T follicular helper cell (primary cell): ENCODE measurements around the gene BPTF.
"Not testable (repeated sequence)": the region's sequence is repeated elsewhere in the genome, so short reads cannot be mapped to it uniquely, and the experiment has no call there.

Experiments used
- DNase-seq: peaks from one replicate; pipeline ENCODE4 v3.0.0-alpha.2; 2020; ENCODE audit warnings: low read depth

Gene BPTF

GRCh38 chr17:67834634-67835033 is 9.3 kb downstream of the BPTF start:
- DNase-seq = no peak

GRCh38 chr17:67836205-67836987 is 11.1 kb downstream of the BPTF start:
- no peak for DNase-seq

- DNase-seq = no peak
Measured at GRCh38 chr17:67837965-67838364, 12.7 kb downstream of the BPTF start.

- no peak for DNase-seq
Measured at GRCh38 chr17:67838538-67838937, 13.2 kb downstream of the BPTF start.

GRCh38 chr17:67841992-67842391 is 16.7 kb downstream of the BPTF start:
- no peak for DNase-seq

GRCh38 chr17:67842648-67843047 is 17.3 kb downstream of the BPTF start:
- no peak for DNase-seq

GRCh38 chr17:67845374-67845773 is 20.1 kb downstream of the BPTF start:
- DNase-seq = no peak

- not testable (repeated sequence) for DNase-seq
Measured at GRCh38 chr17:67848189-67848588, 22.9 kb downstream of the BPTF start.

- not testable (repeated sequence) for DNase-seq
Measured at GRCh38 chr17:67848846-67849245, 23.5 kb downstream of the BPTF start.

GRCh38 chr17:67850991-67851631 is 25.8 kb downstream of the BPTF start:
- DNase-seq = no peak

- no peak for DNase-seq
Measured at GRCh38 chr17:67853703-67854102, 28.4 kb downstream of the BPTF start.

- DNase-seq = no peak
Measured at GRCh38 chr17:67854378-67854777, 29.1 kb downstream of the BPTF start.

GRCh38 chr17:67855504-67856324 is 30.4 kb downstream of the BPTF start:
- DNase-seq = no peak

- DNase-seq = not testable (repeated sequence)
Measured at GRCh38 chr17:67856402-67856801, 31.1 kb downstream of the BPTF start.

GRCh38 chr17:67862614-67863217 is 37.4 kb downstream of the BPTF start:
- DNase-seq = no peak

GRCh38 chr17:67863624-67864247 is 38.4 kb downstream of the BPTF start:
- DNase-seq = no peak

- no peak for DNase-seq
Measured at GRCh38 chr17:67865438-67865837, 40.1 kb downstream of the BPTF start.

GRCh38 chr17:67867591-67867990 is 42.3 kb downstream of the BPTF start:
- DNase-seq = no peak

- no peak for DNase-seq
Measured at GRCh38 chr17:67868176-67868575, 42.9 kb downstream of the BPTF start.

- no peak for DNase-seq
Measured at GRCh38 chr17:67879662-67880061, 54.4 kb downstream of the BPTF start.

- no peak for DNase-seq
Measured at GRCh38 chr17:67881083-67881482, 55.8 kb downstream of the BPTF start.

GRCh38 chr17:67884741-67885140 is 59.4 kb downstream of the BPTF start:
- DNase-seq = no peak
